ENCODE data around the gene CRMP1.

Gene CRMP1

GRCh38 chr4:5885733-5886132 is 7.2 kb downstream of the CRMP1 start:
- Histone ChIP-seq H3K4me1 (ENCODE audit: control insufficient read depth, insufficient read depth, low read length) (no peaks in the 10 kb centered on the region), H3K9me3 (replicated peaks; ENCODE audit: low read length) (no peaks in the 10 kb centered on the region), H3K27me3 (ENCODE audit: control insufficient read depth, insufficient read depth, low read length) (peaks cover 66% of the 10 kb centered on the region), H3K9ac (ENCODE audit: low read depth, low read length) (no peak overlapping the region), H3K4me3 (ENCODE audit: low read length) (no peak overlapping the region), H3K4me2 (ENCODE audit: low read length) (no peak overlapping the region), H3K36me3 (ENCODE audit: insufficient read depth, low read length) (no peaks in the 10 kb centered on the region)

- Histone ChIP-seq H3K4me2 (ENCODE audit: low read length) (no peak overlapping the region), H3K9me3 (replicated peaks; ENCODE audit: low read length) (no peaks in the 10 kb centered on the region), H3K4me3 (ENCODE audit: low read length) (no peak overlapping the region), H3K4me1 (ENCODE audit: control insufficient read depth, insufficient read depth, low read length) (no peaks in the 10 kb centered on the region), H3K36me3 (ENCODE audit: insufficient read depth, low read length) (no peaks in the 10 kb centered on the region), H3K9ac (ENCODE audit: low read depth, low read length) (no peak overlapping the region), H3K27me3 (ENCODE audit: control insufficient read depth, insufficient read depth, low read length) (peaks cover 56% of the 10 kb centered on the region)
These were observed 8.1 kb downstream of the CRMP1 start for GRCh38 chr4:5884796-5885195.

- Histone ChIP-seq H3K36me3 (ENCODE audit: insufficient read depth, low read length) (no peaks in the 10 kb centered on the region), H3K27me3 (ENCODE audit: control insufficient read depth, insufficient read depth, low read length) (peaks cover 47% of the 10 kb centered on the region), H3K9ac (ENCODE audit: low read depth, low read length) (no peak overlapping the region), H3K4me1 (ENCODE audit: control insufficient read depth, insufficient read depth, low read length) (no peaks in the 10 kb centered on the region), H3K4me2 (ENCODE audit: low read length) (no peak overlapping the region), H3K4me3 (ENCODE audit: low read length) (no peak overlapping the region), H3K9me3 (replicated peaks; ENCODE audit: low read length) (no peaks in the 10 kb centered on the region)
These were observed 9.0 kb downstream of the CRMP1 start for GRCh38 chr4:5883916-5884315.

GRCh38 chr4:5882947-5883346 is 9.9 kb downstream of the CRMP1 start:
- Histone ChIP-seq H3K27me3 (ENCODE audit: control insufficient read depth, insufficient read depth, low read length) (peaks cover 45% of the 10 kb centered on the region), H3K4me1 (ENCODE audit: control insufficient read depth, insufficient read depth, low read length) (no peaks in the 10 kb centered on the region)

GRCh38 chr4:5881340-5881739 is 11.5 kb downstream of the CRMP1 start:
- peaks cover 30% of the 10 kb centered on the region for H3K27me3 ChIP-seq (ENCODE audit: control insufficient read depth, insufficient read depth, low read length)
- no peak overlapping the region for H3K4me3 ChIP-seq (ENCODE audit: low read length)
- H3K4me2 ChIP-seq (ENCODE audit: low read length), result no peak overlapping the region
- no peaks in the 10 kb centered on the region for H3K9me3 ChIP-seq (replicated peaks; ENCODE audit: low read length)
- H3K36me3 ChIP-seq (ENCODE audit: insufficient read depth, low read length), result no peaks in the 10 kb centered on the region
- H3K4me1 ChIP-seq (ENCODE audit: control insufficient read depth, insufficient read depth, low read length), result no peaks in the 10 kb centered on the region
- no peak overlapping the region for H3K9ac ChIP-seq (ENCODE audit: low read depth, low read length)

More at GRCh38 chr4:5882947-5883346, 9.9 kb downstream of the CRMP1 start:
- Histone ChIP-seq H3K4me3 (ENCODE audit: low read length) (no peak overlapping the region), H3K9me3 (replicated peaks; ENCODE audit: low read length) (no peaks in the 10 kb centered on the region), H3K4me2 (ENCODE audit: low read length) (no peak overlapping the region), H3K9ac (ENCODE audit: low read depth, low read length) (no peak overlapping the region), H3K36me3 (ENCODE audit: insufficient read depth, low read length) (no peaks in the 10 kb centered on the region)

- H3K4me3 ChIP-seq (ENCODE audit: low read length), result no peak overlapping the region
- peaks cover 11% of the 10 kb centered on the region for H3K27me3 ChIP-seq (ENCODE audit: control insufficient read depth, insufficient read depth, low read length)
- H3K4me2 ChIP-seq (ENCODE audit: low read length), result no peak overlapping the region
- H3K36me3 ChIP-seq (ENCODE audit: insufficient read depth, low read length), result no peaks in the 10 kb centered on the region
- no peak overlapping the region for H3K9ac ChIP-seq (ENCODE audit: low read depth, low read length)
- H3K4me1 ChIP-seq (ENCODE audit: control insufficient read depth, insufficient read depth, low read length), result no peaks in the 10 kb centered on the region
- H3K9me3 ChIP-seq (replicated peaks; ENCODE audit: low read length), result no peaks in the 10 kb centered on the region
These were observed 14.5 kb downstream of the CRMP1 start for GRCh38 chr4:5878359-5878758.

- Histone ChIP-seq H3K4me2 (ENCODE audit: low read length) (no peak overlapping the region), H3K9me3 (replicated peaks; ENCODE audit: low read length) (no peaks in the 10 kb centered on the region), H3K36me3 (ENCODE audit: insufficient read depth, low read length) (no peaks in the 10 kb centered on the region), H3K4me3 (ENCODE audit: low read length) (no peak overlapping the region), H3K4me1 (ENCODE audit: control insufficient read depth, insufficient read depth, low read length) (no peaks in the 10 kb centered on the region), H3K9ac (ENCODE audit: low read depth, low read length) (no peak overlapping the region), H3K27me3 (ENCODE audit: control insufficient read depth, insufficient read depth, low read length) (peaks cover 6% of the 10 kb centered on the region)
These were observed 15.5 kb downstream of the CRMP1 start for GRCh38 chr4:5877392-5877791.

GRCh38 chr4:5874811-5875449 is 18.0 kb downstream of the CRMP1 start:
- Histone ChIP-seq H3K27me3 (ENCODE audit: control insufficient read depth, insufficient read depth, low read length) (peaks cover 5% of the 10 kb centered on the region), H3K4me2 (ENCODE audit: low read length) (no peak overlapping the region), H3K9me3 (replicated peaks; ENCODE audit: low read length) (no peaks in the 10 kb centered on the region), H3K4me1 (ENCODE audit: control insufficient read depth, insufficient read depth, low read length) (no peaks in the 10 kb centered on the region), H3K9ac (ENCODE audit: low read depth, low read length) (no peak overlapping the region), H3K4me3 (ENCODE audit: low read length) (no peak overlapping the region), H3K36me3 (ENCODE audit: insufficient read depth, low read length) (no peaks in the 10 kb centered on the region)

GRCh38 chr4:5870701-5871100 is 22.2 kb downstream of the CRMP1 start:
- no peak overlapping the region for H3K4me2 ChIP-seq (ENCODE audit: low read length)
- no peaks in the 10 kb centered on the region for H3K9me3 ChIP-seq (replicated peaks; ENCODE audit: low read length)
- no peaks in the 10 kb centered on the region for H3K36me3 ChIP-seq (ENCODE audit: insufficient read depth, low read length)
- peaks cover 25% of the 10 kb centered on the region for H3K27me3 ChIP-seq (ENCODE audit: control insufficient read depth, insufficient read depth, low read length)
- no peaks in the 10 kb centered on the region for H3K4me1 ChIP-seq (ENCODE audit: control insufficient read depth, insufficient read depth, low read length)
- H3K4me3 ChIP-seq (ENCODE audit: low read length), result no peak overlapping the region
- no peak overlapping the region for H3K9ac ChIP-seq (ENCODE audit: low read depth, low read length)

- Histone ChIP-seq H3K4me3 (ENCODE audit: low read length) (no peak overlapping the region), H3K4me2 (ENCODE audit: low read length) (no peak overlapping the region), H3K27me3 (ENCODE audit: control insufficient read depth, insufficient read depth, low read length) (peaks cover 27% of the 10 kb centered on the region), H3K4me1 (ENCODE audit: control insufficient read depth, insufficient read depth, low read length) (no peaks in the 10 kb centered on the region), H3K36me3 (ENCODE audit: insufficient read depth, low read length) (no peaks in the 10 kb centered on the region), H3K9me3 (replicated peaks; ENCODE audit: low read length) (no peaks in the 10 kb centered on the region), H3K9ac (ENCODE audit: low read depth, low read length) (no peak overlapping the region)
These were observed 22.8 kb downstream of the CRMP1 start for GRCh38 chr4:5869966-5870619.

- peaks cover 10% of the 10 kb centered on the region for H3K4me1 ChIP-seq (ENCODE audit: control insufficient read depth, insufficient read depth, low read length)
- no peaks in the 10 kb centered on the region for H3K36me3 ChIP-seq (ENCODE audit: insufficient read depth, low read length)
These were observed 25.0 kb downstream of the CRMP1 start for GRCh38 chr4:5867866-5868265.

More at GRCh38 chr4:5867866-5868265, 25.0 kb downstream of the CRMP1 start:
- Histone ChIP-seq H3K4me3 (ENCODE audit: low read length) (no peak overlapping the region), H3K9ac (ENCODE audit: low read depth, low read length) (no peak overlapping the region), H3K4me2 (ENCODE audit: low read length) (no peak overlapping the region), H3K27me3 (ENCODE audit: control insufficient read depth, insufficient read depth, low read length) (peaks cover 27% of the 10 kb centered on the region), H3K9me3 (replicated peaks; ENCODE audit: low read length) (no peaks in the 10 kb centered on the region)
